ENCODE data around the gene GLP2R.

- TF ChIP-seq EZH2phosphoT487 (IDR thresholded peaks at IDR 0.05; ENCODE audit: borderline replicate concordance, low read length) = no peak
- TF ChIP-seq, protein P1, sequence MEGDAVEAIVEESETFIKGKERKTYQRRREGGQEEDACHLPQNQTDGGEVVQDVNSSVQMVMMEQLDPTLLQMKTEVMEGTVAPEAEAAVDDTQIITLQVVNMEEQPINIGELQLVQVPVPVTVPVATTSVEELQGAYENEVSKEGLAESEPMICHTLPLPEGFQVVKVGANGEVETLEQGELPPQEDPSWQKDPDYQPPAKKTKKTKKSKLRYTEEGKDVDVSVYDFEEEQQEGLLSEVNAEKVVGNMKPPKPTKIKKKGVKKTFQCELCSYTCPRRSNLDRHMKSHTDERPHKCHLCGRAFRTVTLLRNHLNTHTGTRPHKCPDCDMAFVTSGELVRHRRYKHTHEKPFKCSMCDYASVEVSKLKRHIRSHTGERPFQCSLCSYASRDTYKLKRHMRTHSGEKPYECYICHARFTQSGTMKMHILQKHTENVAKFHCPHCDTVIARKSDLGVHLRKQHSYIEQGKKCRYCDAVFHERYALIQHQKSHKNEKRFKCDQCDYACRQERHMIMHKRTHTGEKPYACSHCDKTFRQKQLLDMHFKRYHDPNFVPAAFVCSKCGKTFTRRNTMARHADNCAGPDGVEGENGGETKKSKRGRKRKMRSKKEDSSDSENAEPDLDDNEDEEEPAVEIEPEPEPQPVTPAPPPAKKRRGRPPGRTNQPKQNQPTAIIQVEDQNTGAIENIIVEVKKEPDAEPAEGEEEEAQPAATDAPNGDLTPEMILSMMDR (conservative IDR thresholded peaks at IDR 0.05; ENCODE audit: low read depth, low read length) = peak; percentile 39; the same call in 1 of the 2 replicates
Measured at GRCh38 chr17:9824094-9824493, 1.6 kb upstream of the GLP2R start.

Measured in PC-3 (cell line).